Gastroesophageal sphincter (tissue), 4 donors: Measurements from ENCODE around the gene BARHL2. TPM values are rescaled to one million over a fixed set of nuclear protein-coding genes. Genes with fewer than 3 reads are reported as not detected.

Experiments used
- ATAC-seq: fragments of 150-250 bp; one replicate; pipeline ENCODE4 v1.9.1; 2016; ENCODE audit warnings: mild to moderate bottlenecking, moderate library complexity
- H3K27ac ChIP-seq, 4 donors: fragments of 200-600 bp; sonication (generic) in 3 of 4; 1 replicate in 3 of 4; 2 replicates in 1 of 4; pipeline ENCODE4 v1.5.1; 2016 to 2019
- H3K27me3 ChIP-seq: fragments of 200-600 bp; sonication (generic); one replicate; pipeline ENCODE4 v1.5.1; 2019
- H3K36me3 ChIP-seq, 2 donors: fragments of 200-600 bp; sonication (generic); one replicate each; pipeline ENCODE4 v1.5.1; 2019; ENCODE audit warnings: control low read depth in 1 of 2
- H3K4me1 ChIP-seq, 3 donors: fragments of 200-600 bp; sonication (generic); 1 replicate in 2 of 3; 2 replicates in 1 of 3; pipeline ENCODE4 v1.5.1; 2016 to 2019; ENCODE audit warnings: control low read depth in 2 of 3
- H3K4me3 ChIP-seq, 2 donors: fragments of 200-600 bp; sonication (generic); one replicate each; pipeline ENCODE4 v1.5.1; 2019; ENCODE audit warnings: mild to moderate bottlenecking in 1 of 2, moderate library complexity in 1 of 2
- H3K9me3 ChIP-seq, 3 donors: fragments of 200-600 bp; sonication (generic); one replicate each; pipeline ENCODE4 v1.5.1; 2017 to 2019; ENCODE audit warnings: control low read depth in 2 of 3
- CTCF ChIP-seq, 4 experiments: fragments of 200-600 bp in 2 of 4; fragments of 450-650 bp in 2 of 4; sonication (generic) in 1 of 4; IDR thresholded peaks; one replicate each; pipeline ENCODE4 v1.5.1; 2017 to 2019; ENCODE audit warnings: antibody characterized with exemption in 4 of 4, mild to moderate bottlenecking in 2 of 4, moderate library complexity in 2 of 4
- EP300 ChIP-seq: sonication (generic); formaldehyde crosslinking; IDR thresholded peaks from one replicate; pipeline ENCODE4 v1.6.1; 2017; ENCODE audit warnings: antibody characterized with exemption, mild to moderate bottlenecking
- POLR2A ChIP-seq, 2 donors: fragments of 450-650 bp; IDR thresholded peaks; one replicate each; pipeline ENCODE4 v1.6.1; 2017; ENCODE audit warnings: antibody characterized with exemption in 2 of 2, mild to moderate bottlenecking in 2 of 2, moderate library complexity in 1 of 2
- POLR2AphosphoS5 ChIP-seq: sonication (generic); formaldehyde crosslinking; IDR thresholded peaks from one replicate; pipeline ENCODE4 v1.6.1; 2017; ENCODE audit warnings: antibody characterized with exemption
- WGBS, 2 donors: methylation state at CpG; one replicate each; pipeline ENCODE4 v1.1.5; 2018; ENCODE audit warnings: low coverage in 1 of 2; 5-methylcytosine and 5-hydroxymethylcytosine counted together
- total RNA-seq, 4 donors: library from RNA; depleted of rRNA; stranded (reverse); fragments of >200 nt; gene quantifications; one replicate each; pipeline ENCODE4 v1.1.0, GENCODE V29; 2016

BARHL2 gene
- total RNA-seq, 4 donors from 2014 or later: not detected

DNA sequence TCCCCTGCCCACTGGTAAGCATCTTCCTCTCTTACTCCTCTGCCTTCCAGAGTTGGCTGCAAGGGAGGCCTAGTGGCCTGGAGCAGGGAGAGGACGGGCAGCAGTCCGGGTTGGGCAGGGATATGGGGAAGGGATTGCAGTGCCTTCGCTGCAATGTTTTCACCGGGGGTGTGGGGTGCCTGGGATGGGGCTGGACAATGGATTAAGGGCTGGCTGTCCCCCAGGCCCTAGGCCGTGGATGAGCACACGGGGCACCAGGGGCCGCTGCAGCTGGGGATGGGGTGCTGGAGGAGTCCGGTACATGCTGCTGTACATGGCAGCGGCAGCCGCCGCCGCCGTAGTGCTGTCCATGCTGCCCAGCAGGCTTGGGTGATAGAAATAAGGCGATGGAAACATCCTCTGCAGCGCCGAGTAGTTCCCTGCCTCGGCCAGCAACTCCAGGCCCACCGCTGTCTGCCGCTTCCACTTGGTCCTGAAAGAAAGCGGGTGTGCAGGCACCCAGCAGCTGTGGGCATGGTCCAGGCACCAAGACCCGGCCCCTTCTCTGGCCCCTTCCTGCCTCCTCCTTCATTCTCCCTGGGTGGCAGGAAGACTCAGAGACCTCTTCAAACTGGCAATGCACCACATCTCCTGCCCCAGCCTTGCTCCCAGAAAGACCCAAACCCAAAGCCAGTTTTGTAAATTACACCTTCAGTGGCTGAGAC is 4.8 kb downstream of the BARHL2 start:
- Histone ChIP-seq H3K27ac (no peak overlapping the region), H3K27me3 (peaks cover 100% of the 10 kb centered on the region), H3K4me1 (peaks cover 0 to 28% (median 3%) of the 10 kb centered on the region in 3 donors), H3K36me3 (no peaks in the 10 kb centered on the region), H3K4me3 (no peak overlapping the region), H3K9me3 (peaks cover 0 to 4% (median 0%) of the 10 kb centered on the region in 3 donors)
- WGBS, 2 donors: 0 to 7% methylated on average over 3 to 5 of the region's 21 CpGs
- TF ChIP-seq CTCF (IDR thresholded peaks at IDR 0.05) (no peak), POLR2AphosphoS5 (no peak), POLR2A (IDR thresholded peaks at IDR 0.05) (no peak), EP300 (no peak)
- ATAC-seq: peak; percentile 29

DNA sequence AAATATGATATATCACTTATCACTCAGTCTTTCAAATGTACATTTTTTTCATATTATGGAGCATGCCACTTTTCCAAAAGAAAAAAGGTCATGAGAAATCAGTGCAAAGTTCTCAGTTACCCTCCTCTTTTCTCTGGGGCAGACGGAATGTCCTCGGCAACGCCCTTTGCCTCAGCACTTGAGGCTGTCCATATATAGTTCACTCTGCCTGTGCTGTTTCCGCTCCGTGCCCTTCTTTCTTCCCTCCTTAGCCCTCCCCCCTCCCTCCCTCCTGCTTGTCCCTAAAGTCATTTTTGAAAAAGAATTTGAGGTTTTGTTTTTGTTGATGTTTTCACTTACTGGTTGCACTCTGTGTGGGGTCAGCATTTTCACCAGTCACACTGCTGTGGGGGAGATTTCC is 5.4 kb downstream of the BARHL2 start:
- peaks cover 0 to 28% (median 5%) of the 10 kb centered on the region in 3 donors for H3K4me1 ChIP-seq
- H3K4me3 ChIP-seq: no peak overlapping the region
- peaks cover 100% of the 10 kb centered on the region for H3K27me3 ChIP-seq
- peaks cover 0 to 2% (median 0%) of the 10 kb centered on the region in 3 donors for H3K9me3 ChIP-seq
- whole genome bisulfite sequencing, 2 donors: 7 to 16% methylated on average over 3 to 5 of the region's 5 CpGs
- H3K36me3 ChIP-seq: no peaks in the 10 kb centered on the region
- no peak overlapping the region for H3K27ac ChIP-seq
- ATAC-seq: no peak
- TF ChIP-seq CTCF (IDR thresholded peaks at IDR 0.05): no peak
- no peak for TF ChIP-seq EP300
- no peak for TF ChIP-seq POLR2A (IDR thresholded peaks at IDR 0.05)
- TF ChIP-seq POLR2AphosphoS5: no peak

DNA sequence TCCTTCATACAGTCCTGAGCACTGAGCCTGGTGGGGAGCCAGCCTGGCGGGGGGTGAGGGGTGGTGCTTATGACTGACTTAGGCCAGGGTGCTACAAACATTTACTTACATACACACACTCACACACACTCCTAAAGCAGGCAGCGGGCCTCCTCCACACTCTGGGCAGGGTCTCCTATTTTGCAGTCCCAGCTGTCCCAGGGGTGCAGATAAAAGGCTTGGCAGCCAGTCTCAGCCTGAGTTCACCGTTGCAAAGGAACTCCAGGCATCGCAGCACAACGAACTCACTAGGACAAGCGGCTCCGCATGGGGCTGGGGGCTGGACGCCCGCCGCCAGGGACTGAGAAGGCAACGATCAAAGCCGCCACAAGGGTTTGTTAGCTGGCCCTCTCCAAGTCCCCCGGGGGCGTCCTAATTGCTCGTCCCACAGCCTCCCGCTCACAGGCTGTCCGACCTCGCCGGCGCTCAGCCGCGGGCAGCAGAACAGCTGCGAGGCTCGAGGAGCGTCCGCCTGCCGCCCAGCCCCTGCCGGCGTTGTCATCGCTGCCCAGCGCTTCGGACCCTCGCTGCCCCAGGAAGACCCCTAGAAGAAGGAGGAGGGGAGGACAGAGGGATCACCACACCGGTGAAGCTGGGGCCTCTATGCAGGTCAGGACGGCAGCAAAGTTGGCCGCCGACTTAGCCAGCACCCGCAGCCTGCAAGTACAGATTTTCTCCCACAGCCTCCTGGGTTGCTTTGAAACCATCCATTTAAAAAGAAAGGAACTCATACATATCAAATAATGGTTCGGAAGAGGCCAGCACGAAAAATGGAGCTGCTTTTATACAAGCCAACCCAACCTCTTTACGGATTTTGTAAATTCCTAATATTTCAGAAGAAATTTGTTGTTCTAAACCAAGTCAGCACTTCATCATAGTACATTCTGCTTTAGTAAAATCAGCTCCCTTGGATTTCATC is 6.2 kb downstream of the BARHL2 start:
- Histone ChIP-seq H3K4me3 (no peak overlapping the region), H3K36me3 (no peaks in the 10 kb centered on the region), H3K4me1 (peaks cover 0 to 30% (median 8%) of the 10 kb centered on the region in 3 donors), H3K9me3 (no peaks in the 10 kb centered on the region), H3K27ac (no peak overlapping the region), H3K27me3 (peaks cover 100% of the 10 kb centered on the region)
- peak; percentile 17 for ATAC-seq
- 2 to 5% methylated on average over 3 to 11 of the region's 41 CpGs for WGBS, 2 donors
- no peak for TF ChIP-seq POLR2AphosphoS5
- TF ChIP-seq CTCF (IDR thresholded peaks at IDR 0.05): no peak
- TF ChIP-seq EP300: no peak

- Histone ChIP-seq H3K9me3 (no peaks in the 10 kb centered on the region), H3K27me3 (peaks cover 100% of the 10 kb centered on the region), H3K27ac (no peak overlapping the region), H3K4me1 (peaks cover 0 to 30% (median 8%) of the 10 kb centered on the region in 3 donors), H3K4me3 (no peak overlapping the region), H3K36me3 (no peaks in the 10 kb centered on the region)
- ATAC-seq: no peak
- TF ChIP-seq EP300 (no peak), CTCF (IDR thresholded peaks at IDR 0.05) (no peak), POLR2A (IDR thresholded peaks at IDR 0.05) (no peak), POLR2AphosphoS5 (no peak)
- 15 to 17% methylated on average over 2 of the region's 2 CpGs for WGBS, 2 donors
These were observed 7.6 kb downstream of the BARHL2 start for GRCh38 chr1:90709535-90709934.
